Measurements from ENCODE around the gene GPC3. TPM values are rescaled to one million over a fixed set of nuclear protein-coding genes. Genes with fewer than 3 reads are reported as not detected.
A peak's percentile ranks its signal among the peaks of the same experiment; 100 is the strongest.

The GPC3 gene
- total RNA-seq, 1 experiment from 2014 or later: 32.4 TPM

DNA sequence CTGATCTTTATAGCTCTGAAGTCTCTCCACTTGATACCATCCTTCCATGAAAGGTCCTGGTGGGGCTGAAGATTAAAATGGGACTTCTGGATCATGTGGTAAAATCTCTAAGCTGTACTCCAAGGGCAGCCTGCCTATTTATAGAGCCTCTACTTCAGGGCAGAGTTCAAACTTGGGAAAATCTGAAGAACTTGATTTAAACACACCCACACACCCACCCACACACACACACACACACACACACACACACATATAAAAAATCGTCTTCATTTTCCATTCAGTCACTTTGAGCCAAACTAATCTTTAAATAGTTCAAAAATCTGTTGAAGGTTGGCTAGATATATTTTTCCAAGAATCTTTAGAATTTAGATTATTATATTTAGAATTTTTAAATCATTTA, 335.2 kb downstream of the GPC3 start:
- ATAC-seq (no peak), DNase-seq (ENCODE audit: low spot score) (no peak)
- Mint-ChIP-seq H3K27ac (peak overlapping the region; percentile 76), H3K4me3 (no peak overlapping the region), H3K27me3 (ENCODE audit: low read depth) (no peaks in the 10 kb centered on the region), H3K36me3 (no peaks in the 10 kb centered on the region), H3K9me3 (no peaks in the 10 kb centered on the region), H3K4me1 (peaks cover 50% of the 10 kb centered on the region)
- ChIA-PET POLR2A (no interaction called here), CTCF (interaction anchor here (0.5 to 1.8 kb wide), 9 partner anchors 9 to 343 kb away, joined by 3 to 10 read pairs (median 4); no protein-coding TSS in a partner anchor)
- TF ChIP-seq CREB1 (CRISPR knock-in tag; IDR thresholded peaks at IDR 0.05) (no peak), ZNF219 (CRISPR knock-in tag; IDR thresholded peaks at IDR 0.05; ENCODE audit: borderline replicate concordance) (no peak), KAT7 (CRISPR knock-in tag; IDR thresholded peaks at IDR 0.05; ENCODE audit: borderline replicate concordance) (no peak), FOXJ3 (CRISPR knock-in tag; IDR thresholded peaks at IDR 0.05; ENCODE audit: borderline replicate concordance) (no peak), MXD4 (CRISPR knock-in tag; IDR thresholded peaks at IDR 0.05; ENCODE audit: borderline replicate concordance) (no peak), ZNF416 (CRISPR knock-in tag; IDR thresholded peaks at IDR 0.05) (no peak)
- TF ChIP-seq, protein P1, sequence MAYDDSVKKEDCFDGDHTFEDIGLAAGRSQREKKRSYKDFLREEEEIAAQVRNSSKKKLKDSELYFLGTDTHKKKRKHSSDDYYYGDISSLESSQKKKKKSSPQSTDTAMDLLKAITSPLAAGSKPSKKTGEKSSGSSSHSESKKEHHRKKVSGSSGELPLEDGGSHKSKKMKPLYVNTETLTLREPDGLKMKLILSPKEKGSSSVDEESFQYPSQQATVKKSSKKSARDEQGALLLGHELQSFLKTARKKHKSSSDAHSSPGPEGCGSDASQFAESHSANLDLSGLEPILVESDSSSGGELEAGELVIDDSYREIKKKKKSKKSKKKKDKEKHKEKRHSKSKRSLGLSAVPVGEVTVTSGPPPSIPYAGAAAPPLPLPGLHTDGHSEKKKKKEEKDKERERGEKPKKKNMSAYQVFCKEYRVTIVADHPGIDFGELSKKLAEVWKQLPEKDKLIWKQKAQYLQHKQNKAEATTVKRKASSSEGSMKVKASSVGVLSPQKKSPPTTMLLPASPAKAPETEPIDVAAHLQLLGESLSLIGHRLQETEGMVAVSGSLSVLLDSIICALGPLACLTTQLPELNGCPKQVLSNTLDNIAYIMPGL (CRISPR knock-in tag; IDR thresholded peaks at IDR 0.05): no peak
- TF ChIP-seq, protein P2, sequence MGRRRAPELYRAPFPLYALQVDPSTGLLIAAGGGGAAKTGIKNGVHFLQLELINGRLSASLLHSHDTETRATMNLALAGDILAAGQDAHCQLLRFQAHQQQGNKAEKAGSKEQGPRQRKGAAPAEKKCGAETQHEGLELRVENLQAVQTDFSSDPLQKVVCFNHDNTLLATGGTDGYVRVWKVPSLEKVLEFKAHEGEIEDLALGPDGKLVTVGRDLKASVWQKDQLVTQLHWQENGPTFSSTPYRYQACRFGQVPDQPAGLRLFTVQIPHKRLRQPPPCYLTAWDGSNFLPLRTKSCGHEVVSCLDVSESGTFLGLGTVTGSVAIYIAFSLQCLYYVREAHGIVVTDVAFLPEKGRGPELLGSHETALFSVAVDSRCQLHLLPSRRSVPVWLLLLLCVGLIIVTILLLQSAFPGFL (CRISPR knock-in tag; IDR thresholded peaks at IDR 0.05; ENCODE audit: borderline replicate concordance): no peak
- TF ChIP-seq, protein P3, sequence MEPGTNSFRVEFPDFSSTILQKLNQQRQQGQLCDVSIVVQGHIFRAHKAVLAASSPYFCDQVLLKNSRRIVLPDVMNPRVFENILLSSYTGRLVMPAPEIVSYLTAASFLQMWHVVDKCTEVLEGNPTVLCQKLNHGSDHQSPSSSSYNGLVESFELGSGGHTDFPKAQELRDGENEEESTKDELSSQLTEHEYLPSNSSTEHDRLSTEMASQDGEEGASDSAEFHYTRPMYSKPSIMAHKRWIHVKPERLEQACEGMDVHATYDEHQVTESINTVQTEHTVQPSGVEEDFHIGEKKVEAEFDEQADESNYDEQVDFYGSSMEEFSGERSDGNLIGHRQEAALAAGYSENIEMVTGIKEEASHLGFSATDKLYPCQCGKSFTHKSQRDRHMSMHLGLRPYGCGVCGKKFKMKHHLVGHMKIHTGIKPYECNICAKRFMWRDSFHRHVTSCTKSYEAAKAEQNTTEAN (CRISPR knock-in tag; IDR thresholded peaks at IDR 0.05): no peak

DNA sequence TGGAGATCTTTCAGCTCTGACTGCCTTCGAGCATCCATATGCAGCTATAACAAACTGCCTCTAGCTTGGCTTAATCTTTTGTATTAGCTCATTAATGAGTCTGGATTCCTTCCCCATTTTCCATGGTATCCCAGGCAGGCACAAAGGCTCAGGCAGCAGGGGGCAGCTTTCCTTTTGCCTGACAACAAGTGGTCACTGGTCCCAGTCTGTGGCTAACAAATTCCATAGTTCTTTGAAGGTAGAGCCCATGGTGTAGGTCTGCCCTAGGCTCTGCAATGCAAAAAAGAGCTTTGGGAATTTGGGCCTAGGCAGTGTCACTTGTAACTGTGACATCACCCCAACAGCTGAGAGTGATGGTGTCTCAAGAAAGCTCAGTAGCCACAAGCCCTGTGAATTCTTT, 335.7 kb downstream of the GPC3 start:
- Mint-ChIP-seq H3K27me3 (ENCODE audit: low read depth) (no peaks in the 10 kb centered on the region), H3K4me3 (no peak overlapping the region), H3K27ac (peak overlapping the region; percentile 76), H3K9me3 (no peaks in the 10 kb centered on the region), H3K36me3 (no peaks in the 10 kb centered on the region), H3K4me1 (peaks cover 50% of the 10 kb centered on the region)
- POLR2A ChIA-PET: no interaction called here
- CTCF ChIA-PET: interaction anchor here (0.5 to 1.8 kb wide), 17 partner anchors 8 to 343 kb away, joined by 3 to 10 read pairs (median 3); no protein-coding TSS in a partner anchor
- DNase-seq (ENCODE audit: low spot score): peak; percentile 63
- peak; percentile 93 for ATAC-seq
- TF ChIP-seq SOX15 (CRISPR knock-in tag; IDR thresholded peaks at IDR 0.05) (no peak), TEAD1 (CRISPR knock-in tag; IDR thresholded peaks at IDR 0.05) (0 out of 2 replicates have a peak, but pooled peaks have one; percentile 58), MYBL2 (CRISPR knock-in tag; IDR thresholded peaks at IDR 0.05) (no peak), SP1 (CRISPR knock-in tag; conservative IDR thresholded peaks at IDR 0.05) (0 out of 2 replicates have a peak, but pooled peaks have one; percentile 33), ETV6 (CRISPR knock-in tag; IDR thresholded peaks at IDR 0.05) (0 out of 2 replicates have a peak, but pooled peaks have one; percentile 16), ELF4 (CRISPR knock-in tag; IDR thresholded peaks at IDR 0.05; ENCODE audit: low read depth) (no peak), FOXK1 (CRISPR knock-in tag; IDR thresholded peaks at IDR 0.05) (peak; percentile 24; the same call in 1 of the 2 replicates), EMX1 (CRISPR knock-in tag; IDR thresholded peaks at IDR 0.05) (no peak)

DNA sequence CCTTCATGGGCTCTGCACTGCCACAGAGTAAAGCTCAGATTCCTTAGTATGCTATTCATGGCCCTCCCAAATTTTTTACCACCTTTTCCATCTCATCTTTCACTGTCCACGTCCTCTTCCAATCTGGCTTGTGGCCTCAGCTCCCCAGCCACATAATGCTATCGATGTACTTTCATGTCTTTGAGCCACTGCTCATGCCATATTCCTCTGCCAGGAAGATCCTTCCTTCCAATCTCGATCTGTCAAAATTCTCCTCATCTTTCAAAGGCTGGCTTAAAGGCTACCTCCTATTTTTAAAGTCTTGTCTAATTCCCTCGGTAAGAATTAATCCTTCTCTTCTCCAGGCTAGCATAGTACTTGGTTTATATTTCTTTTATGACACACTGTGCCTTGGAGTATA, 336.8 kb downstream of the GPC3 start:
- DNase-seq (ENCODE audit: low spot score) (no peak), ATAC-seq (no peak)
- Mint-ChIP-seq H3K4me1 (peaks cover 50% of the 10 kb centered on the region), H3K4me3 (no peak overlapping the region), H3K9me3 (no peaks in the 10 kb centered on the region), H3K27ac (peak overlapping the region; percentile 61; the same call in 1 of the 2 replicates), H3K36me3 (no peaks in the 10 kb centered on the region), H3K27me3 (ENCODE audit: low read depth) (no peaks in the 10 kb centered on the region)
- TF ChIP-seq SMAD3 (CRISPR knock-in tag; IDR thresholded peaks at IDR 0.05; ENCODE audit: borderline replicate concordance) (no peak), NFATC4 (CRISPR knock-in tag; IDR thresholded peaks at IDR 0.05) (no peak)
- TF ChIP-seq, protein P4, sequence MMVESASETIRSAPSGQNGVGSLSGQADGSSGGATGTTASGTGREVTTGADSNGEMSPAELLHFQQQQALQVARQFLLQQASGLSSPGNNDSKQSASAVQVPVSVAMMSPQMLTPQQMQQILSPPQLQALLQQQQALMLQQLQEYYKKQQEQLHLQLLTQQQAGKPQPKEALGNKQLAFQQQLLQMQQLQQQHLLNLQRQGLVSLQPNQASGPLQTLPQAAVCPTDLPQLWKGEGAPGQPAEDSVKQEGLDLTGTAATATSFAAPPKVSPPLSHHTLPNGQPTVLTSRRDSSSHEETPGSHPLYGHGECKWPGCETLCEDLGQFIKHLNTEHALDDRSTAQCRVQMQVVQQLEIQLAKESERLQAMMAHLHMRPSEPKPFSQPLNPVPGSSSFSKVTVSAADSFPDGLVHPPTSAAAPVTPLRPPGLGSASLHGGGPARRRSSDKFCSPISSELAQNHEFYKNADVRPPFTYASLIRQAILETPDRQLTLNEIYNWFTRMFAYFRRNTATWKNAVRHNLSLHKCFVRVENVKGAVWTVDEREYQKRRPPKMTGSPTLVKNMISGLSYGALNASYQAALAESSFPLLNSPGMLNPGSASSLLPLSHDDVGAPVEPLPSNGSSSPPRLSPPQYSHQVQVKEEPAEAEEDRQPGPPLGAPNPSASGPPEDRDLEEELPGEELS (CRISPR knock-in tag; IDR thresholded peaks at IDR 0.05): no peak
- TF ChIP-seq, protein P5, sequence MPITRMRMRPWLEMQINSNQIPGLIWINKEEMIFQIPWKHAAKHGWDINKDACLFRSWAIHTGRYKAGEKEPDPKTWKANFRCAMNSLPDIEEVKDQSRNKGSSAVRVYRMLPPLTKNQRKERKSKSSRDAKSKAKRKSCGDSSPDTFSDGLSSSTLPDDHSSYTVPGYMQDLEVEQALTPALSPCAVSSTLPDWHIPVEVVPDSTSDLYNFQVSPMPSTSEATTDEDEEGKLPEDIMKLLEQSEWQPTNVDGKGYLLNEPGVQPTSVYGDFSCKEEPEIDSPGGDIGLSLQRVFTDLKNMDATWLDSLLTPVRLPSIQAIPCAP (CRISPR knock-in tag; IDR thresholded peaks at IDR 0.05): no peak
- TF ChIP-seq, protein P6, sequence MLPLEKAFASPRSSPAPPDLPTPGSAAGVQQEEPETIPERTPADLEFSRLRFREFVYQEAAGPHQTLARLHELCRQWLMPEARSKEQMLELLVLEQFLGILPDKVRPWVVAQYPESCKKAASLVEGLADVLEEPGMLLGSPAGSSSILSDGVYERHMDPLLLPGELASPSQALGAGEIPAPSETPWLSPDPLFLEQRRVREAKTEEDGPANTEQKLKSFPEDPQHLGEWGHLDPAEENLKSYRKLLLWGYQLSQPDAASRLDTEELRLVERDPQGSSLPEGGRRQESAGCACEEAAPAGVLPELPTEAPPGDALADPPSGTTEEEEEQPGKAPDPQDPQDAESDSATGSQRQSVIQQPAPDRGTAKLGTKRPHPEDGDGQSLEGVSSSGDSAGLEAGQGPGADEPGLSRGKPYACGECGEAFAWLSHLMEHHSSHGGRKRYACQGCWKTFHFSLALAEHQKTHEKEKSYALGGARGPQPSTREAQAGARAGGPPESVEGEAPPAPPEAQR (CRISPR knock-in tag; IDR thresholded peaks at IDR 0.05): no peak
- CTCF ChIA-PET: interaction anchor here (0.7 to 1.8 kb wide), 4 partner anchors 17 to 300 kb away, joined by 3 to 10 read pairs (median 7); no protein-coding TSS in a partner anchor
- POLR2A ChIA-PET: no interaction called here
